ENCODE results near the gene XXYLT1. TPM values are rescaled to one million over a fixed set of nuclear protein-coding genes. Genes with fewer than 3 reads are reported as not detected.
"Not testable (repeated sequence)": the region's sequence is repeated elsewhere in the genome, so short reads cannot be mapped to it uniquely, and the experiment has no call there.

XXYLT1 gene
- total RNA-seq, 1 donor from 2014 or later = 18.4 TPM

GRCh38 chr3:195063581-195064193 lies 207.3 kb downstream of the XXYLT1 start:
- no peak for DNase-seq (ENCODE audit: low read depth)

DNA sequence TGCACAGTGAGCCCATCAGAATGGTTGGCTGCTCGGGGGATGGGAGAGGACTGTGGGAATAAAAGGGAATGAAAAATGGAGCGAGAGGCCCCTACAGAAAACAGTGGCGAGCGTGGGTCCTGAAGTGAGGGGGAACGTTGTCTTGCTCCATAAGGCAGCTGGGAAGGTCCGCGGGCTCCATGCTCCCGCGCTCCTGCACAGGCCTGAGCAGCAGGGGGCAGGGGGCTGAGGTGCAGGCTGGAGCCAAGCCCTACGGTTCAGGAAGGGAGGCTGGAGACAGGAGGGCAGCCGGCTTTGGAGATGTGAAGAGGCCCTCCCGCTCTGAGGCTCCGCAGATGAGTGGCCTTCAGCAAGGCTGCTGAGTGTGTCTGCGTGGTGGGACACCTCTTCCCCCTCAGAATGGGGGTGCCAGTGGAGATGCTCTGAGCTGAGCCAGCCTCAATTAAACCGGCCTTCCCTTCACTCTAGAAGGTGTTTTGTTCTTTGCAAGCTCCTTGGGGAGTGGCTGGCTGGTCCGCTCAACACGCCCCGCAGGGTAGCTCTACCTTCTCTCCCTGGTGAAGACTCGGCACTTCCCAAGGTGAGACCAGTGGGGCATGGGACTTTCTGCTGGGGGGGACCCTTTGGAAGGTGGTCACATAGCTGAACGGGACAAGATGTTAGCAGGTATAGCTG lies 208.0 kb downstream of the XXYLT1 start:
- no peak for DNase-seq (ENCODE audit: low read depth)

DNA sequence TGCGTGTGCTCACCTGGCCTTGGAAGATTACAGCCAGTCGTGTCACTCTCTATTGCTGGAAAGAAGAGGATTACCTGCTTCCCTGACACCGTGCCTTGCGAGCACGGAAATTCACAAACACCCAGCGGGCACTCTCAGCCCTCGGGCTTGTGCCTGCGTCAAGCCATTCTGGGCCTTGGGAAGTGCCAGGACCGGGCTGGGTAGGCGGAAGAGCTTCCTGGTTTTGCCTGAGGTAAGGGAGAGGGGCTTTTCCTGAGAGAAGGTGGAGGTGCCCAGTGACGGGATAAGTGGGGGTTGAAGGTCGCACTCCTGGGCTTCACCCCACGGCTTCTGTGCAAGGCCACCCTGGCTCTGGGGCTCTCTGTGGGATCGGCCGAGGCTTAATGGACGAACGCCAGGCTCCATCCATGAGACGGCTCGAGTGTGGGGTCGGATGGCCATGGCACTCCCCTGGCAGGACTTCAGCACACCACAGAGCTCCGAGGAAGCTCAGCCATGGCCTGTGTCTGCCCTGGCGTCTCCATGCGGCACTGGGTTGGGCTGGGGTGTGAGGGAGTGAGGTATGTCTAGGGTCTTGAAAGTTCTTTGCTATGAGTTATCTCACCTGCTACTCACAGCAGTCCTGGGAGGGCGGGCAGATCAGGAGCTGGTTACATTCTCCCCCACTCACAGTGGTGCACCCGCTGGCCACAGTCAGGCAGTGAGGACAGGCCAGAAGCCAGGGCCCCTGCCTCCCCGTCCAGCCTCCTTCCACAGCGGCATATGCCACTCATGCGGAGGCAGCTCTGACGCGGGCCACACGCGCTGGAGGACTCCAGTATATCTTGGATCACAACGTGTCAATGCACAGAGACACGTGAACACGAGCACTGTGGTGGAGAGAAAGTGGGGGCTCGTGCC lies 209.0 kb downstream of the XXYLT1 start:
- DNase-seq (ENCODE audit: low read depth) = no peak

GRCh38 chr3:195060531-195061291 lies 210.2 kb downstream of the XXYLT1 start:
- no peak for DNase-seq (ENCODE audit: low read depth)

DNA sequence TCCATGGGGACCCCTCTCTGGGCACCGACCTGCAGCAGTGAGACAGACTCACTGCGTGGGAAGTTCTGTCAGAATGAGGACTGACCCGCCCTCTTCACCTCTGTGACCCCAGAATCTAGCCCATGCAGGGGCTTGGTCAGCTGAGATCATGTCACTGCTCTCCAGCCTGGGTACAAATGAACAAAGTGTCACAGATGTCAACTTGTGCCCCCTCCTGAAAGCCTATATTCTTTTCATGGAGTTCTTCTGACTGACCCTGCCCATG lies 210.8 kb downstream of the XXYLT1 start:
- no peak for DNase-seq (ENCODE audit: low read depth)

- DNase-seq (ENCODE audit: low read depth) = no peak
Measured at GRCh38 chr3:195059471-195060216, 211.3 kb downstream of the XXYLT1 start.

DNA sequence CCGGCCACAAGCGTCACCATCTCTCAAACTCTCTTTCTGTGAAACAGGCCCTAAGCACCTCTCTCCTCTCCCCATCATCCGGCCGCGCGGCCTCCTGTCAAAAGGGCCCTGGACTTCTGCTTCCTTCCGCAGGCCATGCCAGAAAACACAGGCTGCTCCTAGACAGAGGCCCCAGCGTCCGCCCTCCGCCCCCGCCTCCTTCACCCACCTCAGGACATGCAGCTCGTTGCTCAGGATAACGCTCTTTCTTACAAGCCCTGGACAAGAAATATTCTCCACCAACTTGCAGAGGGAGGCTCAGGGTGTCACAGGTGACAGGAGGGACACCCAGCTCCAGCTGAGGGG lies 212.0 kb downstream of the XXYLT1 start:
- DNase-seq (ENCODE audit: low read depth) = no peak

DNA sequence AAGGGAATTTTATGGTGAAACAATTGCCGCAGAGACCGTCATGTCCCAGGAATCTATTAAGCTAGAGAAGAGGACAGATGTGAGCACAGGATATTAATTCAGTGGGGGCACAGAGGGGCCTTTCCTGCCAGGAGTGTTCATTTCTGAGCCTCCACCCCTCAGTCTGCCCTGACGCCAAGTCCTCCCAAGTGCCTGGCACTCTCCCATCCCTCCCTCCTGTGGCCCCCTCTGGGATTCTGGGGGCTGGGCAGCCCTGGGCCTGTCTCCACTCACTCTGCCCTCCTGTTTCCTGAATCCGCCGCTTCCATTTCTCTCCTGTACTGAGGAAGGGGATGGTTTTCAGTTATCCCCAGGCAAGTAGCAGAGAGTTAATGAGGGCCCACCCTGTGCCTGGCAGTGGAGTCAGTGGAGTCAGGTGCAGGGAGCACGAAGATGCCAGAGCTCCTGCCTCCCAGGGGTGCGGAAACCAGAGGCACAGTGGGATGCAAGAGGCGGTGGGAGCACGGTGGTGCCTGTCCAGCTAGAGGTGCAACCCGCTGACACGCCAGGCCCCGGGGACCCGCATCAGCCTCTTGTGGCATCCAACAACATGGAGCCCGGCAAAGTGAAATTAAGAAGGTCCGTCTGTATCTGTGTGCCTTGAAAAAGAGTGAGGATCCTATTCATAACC lies 212.5 kb downstream of the XXYLT1 start:
- no peak for DNase-seq (ENCODE audit: low read depth)

GRCh38 chr3:195057716-195058115 lies 213.2 kb downstream of the XXYLT1 start:
- no peak for DNase-seq (ENCODE audit: low read depth)

DNA sequence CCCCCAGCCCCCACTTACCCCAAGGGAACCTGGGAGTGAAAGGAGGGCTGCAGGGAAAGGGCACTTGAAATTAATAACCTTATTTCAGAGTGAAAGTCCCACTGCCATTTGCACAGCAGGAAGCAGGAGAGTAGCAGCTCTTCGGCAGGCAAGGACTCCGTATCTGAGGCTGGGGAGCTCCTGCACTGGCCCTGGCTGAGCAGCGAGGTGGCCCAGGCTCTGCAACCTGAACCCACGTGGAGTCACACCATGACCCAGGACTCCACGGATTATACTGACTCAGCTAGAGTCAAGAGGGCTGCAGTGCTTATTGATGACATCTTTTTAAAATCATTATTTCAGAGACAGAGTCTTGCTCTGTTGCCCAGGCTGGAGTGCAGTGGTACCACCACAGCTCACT lies 214.5 kb downstream of the XXYLT1 start:
- DNase-seq (ENCODE audit: low read depth) = no peak

DNA sequence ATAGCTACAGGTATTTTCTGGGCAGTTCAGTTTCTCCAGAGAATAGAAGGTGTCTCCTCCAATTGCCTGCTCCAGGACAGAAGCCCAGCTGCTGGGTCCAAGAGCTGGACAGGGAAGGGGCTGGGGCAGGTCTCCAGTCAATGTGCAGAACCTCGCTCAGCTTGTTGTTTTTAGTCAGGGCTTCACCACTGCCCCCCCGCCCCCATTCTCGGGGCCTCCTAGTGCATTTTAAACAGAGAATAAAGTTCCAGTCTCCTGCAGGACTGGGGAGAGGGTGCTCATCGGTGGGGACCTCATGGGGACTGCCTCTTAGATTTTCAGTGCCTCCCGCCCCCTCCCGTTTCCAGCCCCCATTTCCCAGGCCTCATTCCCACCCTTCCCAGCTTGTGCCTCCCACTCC lies 216.6 kb downstream of the XXYLT1 start:
- DNase-seq (ENCODE audit: low read depth) = no peak

- no peak for DNase-seq (ENCODE audit: low read depth)
Measured at GRCh38 chr3:195052939-195053338, 218.0 kb downstream of the XXYLT1 start.

GRCh38 chr3:195050296-195050695 lies 220.7 kb downstream of the XXYLT1 start:
- not testable (repeated sequence) for DNase-seq (ENCODE audit: low read depth)

- no peak for DNase-seq (ENCODE audit: low read depth)
Measured at GRCh38 chr3:195048059-195048905, 222.7 kb downstream of the XXYLT1 start.

DNA sequence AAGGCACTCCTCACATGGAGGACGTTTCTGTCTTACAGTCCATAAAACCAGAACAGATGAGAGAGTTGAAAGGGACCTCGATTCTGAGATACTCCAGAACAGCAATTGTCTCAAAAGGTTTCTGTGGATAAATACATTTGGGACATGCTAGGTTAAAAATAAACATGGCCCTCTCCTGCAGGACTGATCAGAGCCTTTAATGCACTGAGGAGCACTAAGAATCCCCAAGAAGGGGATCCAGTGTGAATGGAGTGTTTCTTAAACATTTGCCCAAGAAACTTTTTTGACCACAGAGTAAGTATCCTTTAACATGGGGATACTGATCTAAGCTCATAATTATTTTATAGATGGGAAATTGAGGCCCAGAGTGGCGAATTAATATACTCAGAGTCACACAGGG lies 223.4 kb downstream of the XXYLT1 start:
- no peak for DNase-seq (ENCODE audit: low read depth)

- DNase-seq (ENCODE audit: low read depth) = no peak
Measured at GRCh38 chr3:195046441-195046840, 224.5 kb downstream of the XXYLT1 start.

GRCh38 chr3:195045481-195046210 lies 225.3 kb downstream of the XXYLT1 start:
- no peak for DNase-seq (ENCODE audit: low read depth)

DNA sequence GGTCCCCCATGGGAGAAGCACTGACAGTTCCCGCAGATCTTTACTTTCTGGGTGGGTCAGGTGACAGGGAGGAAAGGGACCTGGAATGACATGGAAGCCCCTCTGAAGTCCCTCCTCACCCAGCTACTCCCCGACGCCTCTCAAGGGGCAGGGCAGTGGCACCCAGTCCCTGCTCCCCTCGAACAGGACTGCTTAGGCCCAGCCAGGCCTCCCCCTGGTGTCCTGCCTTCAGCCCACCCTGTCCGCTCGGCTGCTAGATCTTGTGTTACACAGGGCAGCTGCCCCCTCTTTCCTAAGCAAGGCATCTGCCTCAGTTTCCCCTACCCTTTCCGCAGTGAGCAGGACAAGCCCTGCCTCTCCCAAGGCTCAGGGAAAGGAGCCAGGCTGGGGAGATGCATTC lies 226.5 kb downstream of the XXYLT1 start:
- DNase-seq (ENCODE audit: low read depth) = no peak

- no peak for DNase-seq (ENCODE audit: low read depth)
Measured at GRCh38 chr3:195043607-195044339, 227.2 kb downstream of the XXYLT1 start.

All from renal cortical epithelial cell (primary cell).